Motor neuron (in vitro differentiated cells): ENCODE results near the gene RBP3. TPM values are rescaled to one million over a fixed set of nuclear protein-coding genes. Genes with fewer than 3 reads are reported as not detected.
"Not testable (repeated sequence)": the region's sequence is repeated elsewhere in the genome, so short reads cannot be mapped to it uniquely, and the experiment has no call there.

Source experiments
- ATAC-seq, 8 experiments: fragments of 200-7000 bp; cut with Tn5 transposase; replicated peaks in 6 of 8; 2 replicates each; pipeline ENCODE4 v1.8.0; 2021; ENCODE audit warnings: mild to moderate bottlenecking in 8 of 8, moderate library complexity in 8 of 8
- H3K27ac ChIP-seq, 2 donors: fragments of 250-450 bp; sonication (Bioruptor Pico); 2 replicates each; pipeline ENCODE4 v1.9.0; 2021; ENCODE audit warnings: antibody characterized with exemption in 2 of 2, mild to moderate bottlenecking in 2 of 2, moderate library complexity in 1 of 2
- H3K4me1 ChIP-seq, 2 donors: fragments of 250-450 bp; sonication (Bioruptor Pico); replicated peaks in 1 of 2; 2 replicates each; pipeline ENCODE4 v1.6.1; 2021; ENCODE audit warnings: antibody characterized with exemption in 2 of 2, mild to moderate bottlenecking in 2 of 2, moderate library complexity in 1 of 2
- H3K4me3 ChIP-seq, 5 donors: fragments of 250-450 bp; sonication (Bioruptor Pico); 2 replicates each; pipeline ENCODE4 v1.9.0; 2021; ENCODE audit warnings: antibody characterized with exemption in 5 of 5, mild to moderate bottlenecking in 5 of 5, moderate library complexity in 4 of 5
- WGBS, 10 experiments: fragments of 450-650 bp; shearing (Covaris generic); methylation state at CpG; one replicate each; pipeline ENCODE4 v1.0.0; 2022; 5-methylcytosine and 5-hydroxymethylcytosine counted together
- in situ Hi-C, 9 experiments: fragments of 400-800 bp; cut with MboI; loops; one replicate each; pipeline ENCODE4 v1.15.0; 2021; ENCODE audit warnings: low sequenced_read_pairs in 9 of 9, low pct_unique_long_range_greater_than_20kb in 2 of 9; ENCODE audit not compliant: unreplicated experiment in 9 of 9
- total RNA-seq, 8 experiments: library from RNA; unstranded; fragments of 300-600 nt; gene quantifications; 2 replicates each; pipeline versions ENCODE4 v1.2.3 to v1.2.4, GENCODE V29; 2022

Gene RBP3
- total RNA-seq, 8 experiments from 2014 or later = under 0.01 to 0.28 (median 0.07) TPM; not detected in 2

- not testable (repeated sequence) for H3K4me3 ChIP-seq, H3K4me1 ChIP-seq, H3K27ac ChIP-seq, ATAC-seq
- in situ Hi-C loops = loop anchor here in 4 of 9 experiments (10.0 to 25.0 kb wide), 2 partner anchors 1099 to 1101 kb away; partner anchors contain the start of gene ANTXRL (in 4 of the 4)
- 83 to 93% methylated on average over 1 to 2 of the region's 2 CpGs; no CpG with 5 or more reads in 8 of the 10 experiments for WGBS, 10 experiments
Measured at GRCh38 chr10:47386104-47386503, 37.9 kb downstream of the RBP3 start.

- in situ Hi-C loops = loop anchor here in 4 of 9 experiments (10.0 to 25.0 kb wide), 2 partner anchors 1102 to 1104 kb away; partner anchors contain the start of gene ANTXRL (in 4 of the 4)
Measured at GRCh38 chr10:47388879-47389278, 40.7 kb downstream of the RBP3 start.

GRCh38 chr10:47389619-47390018 is 41.5 kb downstream of the RBP3 start:
- in situ Hi-C loops = loop anchor here in 4 of 9 experiments (10.0 to 25.0 kb wide), 2 partner anchors 1102 to 1105 kb away; partner anchors contain the start of gene ANTXRL (in 4 of the 4)

More at GRCh38 chr10:47388879-47389278, 40.7 kb downstream of the RBP3 start:
- Histone ChIP-seq H3K4me3 (no peak overlapping the region), H3K4me1 (peaks cover 0 to 4% of the 10 kb centered on the region in 2 donors), H3K27ac (no peak overlapping the region)
- WGBS, 10 experiments = 33 to 100% (median 72%) methylated on average over 1 to 4 of the region's 4 CpGs; no CpG with 5 or more reads in 4 of the 10 experiments
- ATAC-seq = no peak

GRCh38 chr10:47396311-47396717 is 48.2 kb downstream of the RBP3 start:
- in situ Hi-C loops = loop anchor here in 1 of 9 experiments (25.0 kb wide), 1 partner anchor 1109 kb away; the partner anchor contains the start of gene ANTXRL
- H3K4me1 ChIP-seq = no peaks in the 10 kb centered on the region
- H3K4me3 ChIP-seq = no peak overlapping the region
- ATAC-seq = peak in 2 of 8 experiments; percentile 42 to 74
- H3K27ac ChIP-seq = no peak overlapping the region

More at GRCh38 chr10:47389619-47390018, 41.5 kb downstream of the RBP3 start:
- peak in 1 of 8 experiments; percentile 92 for ATAC-seq
- Histone ChIP-seq H3K4me1 (peaks cover 0 to 4% of the 10 kb centered on the region in 2 donors), H3K27ac (no peak overlapping the region), H3K4me3 (no peak overlapping the region)
- 51 to 100% (median 84%) methylated on average over 1 to 3 of the region's 3 CpGs for WGBS, 10 experiments

- Histone ChIP-seq H3K4me1 (peaks cover 0 to under 1% of the 10 kb centered on the region in 2 donors), H3K27ac (no peak overlapping the region), H3K4me3 (no peak overlapping the region)
- in situ Hi-C loops = loop anchor here in 1 of 9 experiments (25.0 kb wide), 1 partner anchor 1110 kb away; the partner anchor contains the start of gene ANTXRL
- no peak for ATAC-seq
- WGBS, 10 experiments = 40 to 100% (median 76%) methylated on average over 1 to 6 of the region's 6 CpGs; no CpG with 5 or more reads in 2 of the 10 experiments
Measured at GRCh38 chr10:47397256-47397655, 49.1 kb downstream of the RBP3 start.

GRCh38 chr10:47400251-47400650 is 52.1 kb downstream of the RBP3 start:
- no peak overlapping the region for H3K4me3 ChIP-seq
- no peak overlapping the region for H3K27ac ChIP-seq
- in situ Hi-C loops = no loop called here
- H3K4me1 ChIP-seq = peaks cover 5 to 13% of the 10 kb centered on the region in 2 donors
- 62 to 90% methylated on average over 2 of the region's 2 CpGs; no CpG with 5 or more reads in 8 of the 10 experiments for WGBS, 10 experiments
- ATAC-seq = no peak

DNA sequence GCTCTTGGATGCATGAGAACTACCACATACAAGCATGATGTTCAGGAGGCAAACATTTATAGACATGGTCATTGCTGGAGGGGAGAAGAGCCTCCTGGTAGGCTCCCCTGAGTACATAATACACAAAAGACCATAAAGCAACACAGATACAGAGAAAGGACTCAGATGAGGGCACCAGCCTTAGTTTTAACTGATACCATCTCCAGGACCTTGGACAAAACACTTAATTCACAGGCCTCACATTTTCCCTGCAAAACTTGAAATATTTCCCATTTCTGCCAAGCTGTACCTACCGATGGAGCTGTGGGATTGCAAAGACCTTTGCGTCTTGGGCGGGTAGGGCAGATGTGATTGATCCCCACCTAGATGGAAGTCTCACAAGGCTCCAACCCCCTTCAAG is 52.6 kb downstream of the RBP3 start:
- Histone ChIP-seq H3K27ac (no peak overlapping the region), H3K4me3 (no peak overlapping the region), H3K4me1 (peaks cover 5 to 13% of the 10 kb centered on the region in 2 donors)
- in situ Hi-C loops = no loop called here
- 94 to 100% (median 100%) methylated on average over 2 to 3 of the region's 3 CpGs; no CpG with 5 or more reads in 7 of the 10 experiments for WGBS, 10 experiments
- no peak for ATAC-seq

DNA sequence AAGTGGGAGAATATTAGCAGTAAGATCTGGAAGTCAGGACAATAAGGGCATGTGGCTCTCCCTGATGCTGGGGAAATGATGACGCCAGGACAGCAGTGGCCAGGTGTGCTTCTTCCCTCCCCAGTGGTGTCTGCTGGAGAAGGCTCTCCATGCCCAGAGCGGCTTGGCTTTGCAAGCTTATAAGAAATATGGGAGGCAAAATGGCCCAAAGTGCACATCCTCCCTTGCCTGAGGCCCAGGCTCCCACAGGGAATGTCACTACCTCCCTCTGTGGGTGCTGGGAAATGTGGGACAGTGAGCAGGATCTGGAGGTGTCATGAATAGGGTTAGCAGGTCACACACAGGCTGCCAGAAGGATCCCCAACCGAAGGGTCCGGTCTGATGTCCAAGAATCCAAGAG is 53.0 kb downstream of the RBP3 start:
- no peak for ATAC-seq
- in situ Hi-C loops = no loop called here
- Histone ChIP-seq H3K27ac (no peak overlapping the region), H3K4me1 (peaks cover 5 to 13% of the 10 kb centered on the region in 2 donors), H3K4me3 (no peak overlapping the region)
- 90% methylated on average over 2 of the region's 4 CpGs; no CpG with 5 or more reads in 8 of the 10 experiments for WGBS, 10 experiments

GRCh38 chr10:47401874-47402640 is 53.9 kb downstream of the RBP3 start:
- H3K4me1 ChIP-seq = peaks cover 5 to 13% of the 10 kb centered on the region in 2 donors
- H3K4me3 ChIP-seq = no peak overlapping the region
- 42 to 100% (median 63%) methylated on average over 1 to 8 of the region's 10 CpGs; no CpG with 5 or more reads in 3 of the 10 experiments for WGBS, 10 experiments
- ATAC-seq = no peak
- H3K27ac ChIP-seq = peak overlapping the region in 1 of 2 donors; percentile 22
- in situ Hi-C loops = no loop called here

- ATAC-seq = peak; percentile 53 to 86 (median 72)
- Histone ChIP-seq H3K4me3 (no peak overlapping the region), H3K27ac (peak overlapping the region in 1 of 2 donors; percentile 28), H3K4me1 (peaks cover 5 to 13% of the 10 kb centered on the region in 2 donors)
- WGBS, 10 experiments = 8 to 60% (median 44%) methylated on average over 1 to 3 of the region's 4 CpGs; no CpG with 5 or more reads in 6 of the 10 experiments
- in situ Hi-C loops = no loop called here
Measured at GRCh38 chr10:47402641-47403301, 54.6 kb downstream of the RBP3 start.

DNA sequence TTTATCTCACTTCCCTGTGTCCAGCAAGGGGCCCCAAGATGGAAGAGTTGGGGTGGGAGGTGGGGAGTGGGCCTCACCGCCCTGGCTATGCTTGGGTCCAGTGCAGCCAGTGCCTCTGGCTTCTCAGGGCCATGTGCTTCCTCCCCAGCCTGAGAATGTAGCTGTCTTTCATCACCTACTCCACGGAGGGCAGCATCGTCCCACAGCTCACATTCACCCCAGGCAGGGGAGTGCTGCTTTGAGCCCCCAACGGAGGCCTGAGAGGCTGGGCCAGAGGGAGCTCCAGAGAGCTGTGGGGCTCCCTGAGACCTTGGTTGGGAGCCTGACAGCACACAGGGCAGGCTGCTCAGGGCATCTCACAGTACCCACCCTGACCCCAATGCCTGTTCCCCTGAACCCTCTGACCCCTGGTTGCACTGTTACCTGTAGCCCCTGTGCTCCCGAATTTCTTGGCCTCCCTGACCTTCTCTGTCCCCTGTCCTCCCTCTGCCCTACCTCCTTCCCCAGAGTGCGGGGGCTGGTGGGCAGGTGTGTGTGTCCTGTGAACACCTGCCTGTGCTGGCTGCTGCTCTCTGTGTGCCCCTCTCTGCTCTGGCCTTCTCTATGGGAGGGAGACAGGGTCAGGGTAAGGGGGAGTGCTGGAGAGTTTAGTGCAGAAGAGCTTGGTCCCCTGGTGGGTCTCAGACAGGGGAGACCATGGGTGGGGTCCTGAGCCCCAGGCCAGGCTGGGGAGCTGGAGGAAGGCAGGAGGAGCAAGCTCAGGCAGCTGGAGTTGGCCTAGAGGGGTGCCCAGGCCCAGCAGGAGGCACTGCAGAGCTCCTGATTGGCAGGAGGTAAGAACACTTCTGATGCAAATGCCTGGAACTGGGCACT is 55.5 kb downstream of the RBP3 start:
- 20 to 80% (median 70%) methylated on average over 1 to 2 of the region's 6 CpGs; no CpG with 5 or more reads in 7 of the 10 experiments for WGBS, 10 experiments
- in situ Hi-C loops = no loop called here
- H3K27ac ChIP-seq = peak overlapping the region in 1 of 2 donors; percentile 28
- peak in 5 of 8 experiments; percentile 9 to 42 (median 27) for ATAC-seq
- H3K4me1 ChIP-seq = peaks cover 5 to 13% of the 10 kb centered on the region in 2 donors
- H3K4me3 ChIP-seq = no peak overlapping the region

DNA sequence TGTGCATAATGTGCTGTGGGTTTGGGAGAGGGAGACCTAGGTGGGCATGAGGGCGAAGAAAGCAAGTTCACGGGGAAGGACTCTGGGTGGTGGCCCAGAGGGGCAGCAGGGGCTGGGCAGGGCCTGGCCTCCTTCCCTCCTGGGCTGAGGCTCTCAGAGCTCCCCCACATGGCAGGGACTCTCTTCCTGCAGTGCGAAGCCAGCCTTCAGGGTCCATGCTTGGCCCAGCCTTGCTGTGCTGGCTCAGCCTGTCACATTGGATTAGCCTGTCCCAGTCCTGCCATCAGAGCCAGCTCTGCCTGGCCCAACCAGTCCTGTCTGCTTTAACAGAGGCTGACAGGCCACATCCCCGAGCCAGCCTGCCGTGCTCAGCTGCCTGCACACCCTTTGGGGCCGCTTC is 56.3 kb downstream of the RBP3 start:
- Histone ChIP-seq H3K27ac (no peak overlapping the region), H3K4me1 (peaks cover 5 to 13% of the 10 kb centered on the region in 2 donors), H3K4me3 (no peak overlapping the region)
- WGBS, 10 experiments = 79 to 90% (median 89%) methylated on average over 2 to 3 of the region's 6 CpGs; no CpG with 5 or more reads in 7 of the 10 experiments
- peak in 2 of 8 experiments; percentile 21 to 25 for ATAC-seq
- in situ Hi-C loops = no loop called here
